Measurements from ENCODE around the gene TEX13B.

GRCh38 chrX:108001218-108001814, 19.1 kb upstream of the TEX13B start:
- TF ChIP-seq ZSCAN20 (CRISPR knock-in tag; IDR thresholded peaks at IDR 0.05) (no peak), CBX8 (IDR thresholded peaks at IDR 0.05) (no peak), MYC (IDR thresholded peaks at IDR 0.05; ENCODE audit: borderline replicate concordance, low read length) (no peak), EP300 (IDR thresholded peaks at IDR 0.05) (no peak), E2F6 (IDR thresholded peaks at IDR 0.05; ENCODE audit: borderline replicate concordance, low read depth) (no peak)
